HUDEP-2 (cell line): Measurements from ENCODE around the gene DENND1B.

Experiments
- DNase-seq, 76 experiments: peaks; one replicate each; lab custom pipeline; 2025; ENCODE audit not compliant: unreplicated experiment in 76 of 76; lab: John Stamatoyannopoulos, UW

Gene DENND1B

GRCh38 chr1:197472141-197472540 is 303.1 kb downstream of the DENND1B start:
- DNase-seq = no peak

GRCh38 chr1:197471248-197471985 is 303.9 kb downstream of the DENND1B start:
- DNase-seq = no peak

GRCh38 chr1:197470330-197470729 is 304.9 kb downstream of the DENND1B start:
- no peak for DNase-seq

GRCh38 chr1:197469620-197470210 is 305.6 kb downstream of the DENND1B start:
- DNase-seq = no peak

- no peak for DNase-seq
Observed at GRCh38 chr1:197468543-197469175, 306.6 kb downstream of the DENND1B start.

GRCh38 chr1:197467881-197468280 is 307.4 kb downstream of the DENND1B start:
- no peak for DNase-seq

GRCh38 chr1:197466813-197467212 is 308.5 kb downstream of the DENND1B start:
- DNase-seq = peak in 3 of 76 experiments; percentile 2 to 7 (median 4)

GRCh38 chr1:197465528-197466327 is 309.6 kb downstream of the DENND1B start:
- no peak for DNase-seq

- DNase-seq = no peak
Observed at GRCh38 chr1:197464044-197464443, 311.2 kb downstream of the DENND1B start.

GRCh38 chr1:197463142-197463541 is 312.1 kb downstream of the DENND1B start:
- DNase-seq = no peak

GRCh38 chr1:197462539-197462938 is 312.7 kb downstream of the DENND1B start:
- DNase-seq = no peak
